CD4-positive, alpha-beta T cell treated with Interleukin-6 at 100 ng/mL for 8 hours (primary cell): Measurements from ENCODE around the gene PRSS27.
A peak's percentile ranks its signal among the peaks of the same experiment; 100 is the strongest.
"Not testable (repeated sequence)": the region's sequence is repeated elsewhere in the genome, so short reads cannot be mapped to it uniquely, and the experiment has no call there.

Experiments used
- DNase-seq: peaks from one replicate; pipeline ENCODE4 v3.0.0-alpha.2; 2020; ENCODE audit warnings: mixed read lengths, low spot score

PRSS27 gene

DNA sequence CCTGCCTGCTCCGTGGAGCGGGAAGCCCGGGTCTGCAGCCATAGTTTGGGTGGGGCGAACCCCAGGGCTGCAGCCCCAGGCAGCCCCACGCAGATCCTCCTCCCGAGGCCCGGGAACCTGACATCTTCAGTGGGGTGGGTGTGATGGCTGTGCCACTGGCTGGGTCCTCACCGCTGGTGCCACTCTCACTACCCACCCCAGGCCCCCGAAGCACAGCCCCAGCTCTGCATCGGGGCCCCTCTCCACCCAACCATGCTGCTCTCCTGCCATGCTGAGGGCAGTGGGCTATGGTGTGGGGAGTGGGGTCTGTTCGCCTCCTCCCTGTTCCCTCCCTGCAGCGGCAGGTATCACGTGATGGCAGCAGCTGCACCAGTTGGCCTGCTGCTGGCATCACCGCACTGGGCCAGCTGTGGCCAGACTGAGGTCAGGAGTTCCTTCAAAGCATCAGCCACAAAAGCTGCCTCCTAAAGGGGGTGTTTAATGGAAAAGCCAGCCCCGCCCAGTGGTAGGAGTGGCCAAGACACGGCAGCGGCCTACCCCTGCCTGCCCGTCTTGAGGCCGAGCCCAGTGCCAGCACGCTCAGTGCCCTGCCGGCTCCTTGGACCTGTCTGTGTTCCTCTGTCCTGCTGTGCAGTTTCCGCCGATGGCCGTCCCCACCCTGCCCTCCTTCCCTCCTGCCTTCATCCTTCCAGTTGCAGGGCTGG lies 26.9 kb downstream of the PRSS27 start:
- DNase-seq, result no peak

DNA sequence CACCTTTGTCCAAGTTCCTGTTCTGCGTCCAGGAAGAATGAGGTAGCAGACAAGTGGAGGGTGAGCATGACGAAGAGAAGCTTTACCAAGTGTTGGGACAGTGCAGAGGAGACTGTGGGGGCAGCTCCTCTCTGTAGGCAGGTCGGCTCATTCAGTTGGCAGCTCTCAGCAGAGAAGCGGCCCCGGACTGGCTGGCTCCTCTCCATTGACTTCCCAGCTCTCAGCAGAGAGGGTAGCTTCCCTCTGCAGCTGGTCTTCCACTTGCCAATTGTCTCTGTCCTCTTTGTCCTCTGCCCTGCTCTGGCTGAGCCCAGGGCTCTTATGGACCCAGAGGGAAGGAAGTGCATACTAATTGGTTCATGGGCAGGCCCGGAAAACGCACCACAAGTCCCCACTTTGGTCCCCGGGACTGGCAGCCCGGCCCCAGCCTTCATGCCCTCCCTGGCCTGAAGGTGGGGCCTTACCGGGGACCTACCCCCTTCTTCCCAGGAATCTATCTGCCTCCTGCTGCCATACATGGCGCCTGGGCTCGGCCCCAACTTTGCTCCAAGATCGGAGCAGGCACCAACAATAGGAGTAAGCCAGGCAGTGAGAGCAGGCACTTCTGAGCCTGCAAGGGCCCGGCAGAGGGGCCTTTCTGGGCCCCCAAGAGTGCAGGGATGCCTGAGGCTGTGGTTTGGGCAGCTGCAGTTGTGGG lies 27.6 kb downstream of the PRSS27 start:
- DNase-seq, result no peak

DNA sequence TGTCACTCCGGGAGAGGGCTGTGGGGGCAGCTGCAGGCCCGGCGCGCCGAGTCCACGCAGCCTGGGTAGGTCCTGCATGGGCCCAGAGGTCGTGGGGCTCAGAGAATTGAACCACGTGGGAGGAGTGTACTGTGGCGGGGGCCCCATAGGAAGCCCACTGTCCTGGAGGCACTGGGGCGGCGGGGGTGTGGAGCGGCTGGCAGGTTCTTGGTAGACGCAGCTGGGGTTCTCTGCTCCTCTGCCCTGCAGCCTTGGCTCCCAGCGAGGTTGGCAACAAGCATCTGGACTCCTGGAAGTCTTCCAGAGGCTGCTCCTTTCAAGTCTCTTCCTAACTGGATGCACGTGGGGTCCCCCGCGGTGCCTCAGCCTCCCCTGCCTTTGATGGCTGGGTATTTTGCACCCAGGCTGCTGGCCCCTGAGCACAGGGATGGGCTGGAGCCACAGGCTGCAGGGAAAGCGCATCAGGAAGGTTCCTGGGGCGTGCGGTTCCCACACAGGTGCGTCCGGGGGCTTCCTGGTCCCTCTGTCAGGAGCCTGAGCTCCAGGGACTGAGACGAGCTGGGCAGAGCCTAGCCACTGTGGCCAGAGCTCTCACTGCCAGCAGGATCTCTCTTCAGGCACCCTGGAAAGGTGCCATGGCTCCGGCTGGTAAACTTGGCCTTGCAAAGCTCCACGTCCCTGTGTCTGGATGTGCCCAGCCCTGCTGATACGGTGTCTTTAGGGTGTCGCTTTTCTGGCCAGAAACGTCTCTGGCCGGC lies 28.4 kb downstream of the PRSS27 start:
- no peak for DNase-seq

DNA sequence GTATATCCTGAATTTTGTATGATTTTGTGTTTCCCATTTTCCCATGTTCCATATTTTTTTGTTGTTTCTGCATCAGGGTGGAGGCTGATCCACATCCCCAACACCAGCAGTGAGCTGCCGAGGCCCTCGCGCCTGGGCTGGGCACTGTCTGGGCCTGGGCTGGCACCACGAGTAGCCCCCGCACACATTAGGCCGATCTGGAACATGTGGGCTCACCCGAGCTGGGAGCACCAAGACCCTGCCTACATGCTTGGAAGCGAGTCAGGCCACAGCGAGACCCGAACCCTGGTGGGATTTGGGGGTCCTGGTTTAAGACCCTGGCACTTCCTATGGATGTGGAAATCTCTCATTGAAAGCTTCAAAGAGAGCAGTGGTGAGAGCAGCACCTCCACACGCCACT lies 29.2 kb downstream of the PRSS27 start:
- no peak for DNase-seq

DNA sequence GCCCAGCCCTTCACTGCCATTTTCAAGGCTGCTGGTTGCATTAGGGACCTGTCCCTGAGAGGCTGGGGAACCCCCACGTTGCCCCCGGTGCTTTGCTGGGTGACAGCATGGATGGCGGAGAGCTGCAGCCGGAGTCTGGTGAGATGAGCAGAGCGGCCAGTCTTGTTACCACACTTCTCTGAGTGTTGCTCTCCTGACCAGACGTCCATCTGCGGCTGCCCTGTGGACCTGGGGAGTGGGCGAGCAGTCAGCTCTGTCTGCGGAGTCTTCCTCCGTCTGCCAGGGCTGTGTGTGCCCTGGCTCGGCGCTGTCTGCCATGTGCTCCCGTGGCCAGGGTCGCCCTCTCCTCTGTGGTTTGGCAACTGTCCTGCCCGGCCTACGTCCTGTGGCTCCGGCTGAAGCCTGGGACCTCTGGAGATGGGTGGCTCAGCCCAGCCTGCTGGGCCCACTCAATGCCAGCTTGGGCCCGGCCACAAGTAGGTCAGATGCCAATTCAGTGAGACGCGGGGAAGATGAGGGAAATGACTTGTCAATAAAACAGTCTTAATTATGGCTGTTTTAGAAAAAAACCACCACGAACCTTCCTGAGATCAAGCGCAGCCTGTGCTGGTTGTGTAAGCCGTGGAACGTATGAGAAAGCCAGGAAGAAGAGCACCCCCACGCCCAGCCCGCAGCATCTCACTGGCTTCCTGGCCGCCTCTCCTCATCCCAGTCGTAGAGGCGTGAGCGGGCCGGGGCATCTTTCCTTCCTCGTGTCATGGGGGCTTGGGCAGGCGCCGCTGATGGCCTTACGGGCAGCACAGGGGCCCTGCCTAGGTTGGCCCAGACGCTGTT lies 29.8 kb downstream of the PRSS27 start:
- no peak for DNase-seq

DNA sequence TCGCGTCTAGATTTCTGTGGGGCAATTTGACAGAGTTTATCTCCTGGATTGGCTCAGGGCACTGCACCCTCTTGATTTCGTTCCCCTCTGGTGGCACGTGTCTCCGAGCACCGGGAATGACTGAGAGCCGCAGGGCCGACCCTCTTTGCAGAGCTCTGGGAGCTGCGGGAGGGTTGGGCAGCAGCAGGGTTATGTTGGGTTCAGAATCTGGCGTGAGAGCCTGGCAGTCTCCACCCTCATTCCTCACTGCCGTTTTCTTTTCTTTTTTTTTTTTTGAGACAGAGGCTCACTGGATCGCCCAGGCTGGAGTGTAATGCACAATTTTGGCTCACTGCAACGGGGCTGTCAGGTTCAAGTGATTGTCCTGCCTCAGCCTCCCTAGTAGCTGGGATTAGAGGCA lies 30.6 kb downstream of the PRSS27 start:
- not testable (repeated sequence) for DNase-seq

DNA sequence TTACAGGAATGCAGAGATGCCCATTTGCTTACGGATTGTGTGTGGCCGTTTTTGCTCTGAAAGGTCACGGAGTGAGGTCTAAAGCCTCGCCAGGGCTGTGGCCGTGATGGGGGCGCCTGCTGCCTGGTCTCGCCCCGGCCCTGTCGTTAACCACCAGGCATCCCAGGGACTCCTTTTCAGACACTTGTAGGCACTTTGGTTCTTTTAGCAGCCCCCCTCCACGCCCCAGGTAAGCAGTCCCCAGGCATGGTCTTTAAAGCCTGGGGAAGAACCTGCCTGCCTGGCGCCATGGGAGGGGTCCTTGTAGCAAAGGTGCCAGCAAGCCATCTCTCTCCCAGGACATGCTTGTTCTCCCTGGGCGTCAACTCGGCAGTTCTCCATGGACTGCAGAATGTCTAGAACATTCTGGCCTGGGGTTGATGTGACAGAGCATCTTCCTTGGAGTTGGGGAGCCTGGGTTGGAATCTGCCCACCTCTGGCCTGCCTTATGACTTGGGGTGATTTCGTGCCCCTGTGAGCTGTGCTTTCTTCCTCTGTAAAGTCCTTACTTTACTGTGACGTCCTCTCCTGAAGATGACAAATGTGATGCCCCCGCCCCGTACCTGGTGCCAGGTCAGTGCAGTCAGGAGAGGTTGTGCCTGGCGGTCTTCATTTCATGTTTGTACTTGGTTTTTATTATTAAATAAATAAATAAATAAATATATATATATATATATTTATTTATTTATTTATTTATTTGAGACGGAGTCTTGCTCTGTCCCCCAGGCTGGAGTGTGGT lies 32.3 kb downstream of the PRSS27 start:
- DNase-seq, result no peak

DNA sequence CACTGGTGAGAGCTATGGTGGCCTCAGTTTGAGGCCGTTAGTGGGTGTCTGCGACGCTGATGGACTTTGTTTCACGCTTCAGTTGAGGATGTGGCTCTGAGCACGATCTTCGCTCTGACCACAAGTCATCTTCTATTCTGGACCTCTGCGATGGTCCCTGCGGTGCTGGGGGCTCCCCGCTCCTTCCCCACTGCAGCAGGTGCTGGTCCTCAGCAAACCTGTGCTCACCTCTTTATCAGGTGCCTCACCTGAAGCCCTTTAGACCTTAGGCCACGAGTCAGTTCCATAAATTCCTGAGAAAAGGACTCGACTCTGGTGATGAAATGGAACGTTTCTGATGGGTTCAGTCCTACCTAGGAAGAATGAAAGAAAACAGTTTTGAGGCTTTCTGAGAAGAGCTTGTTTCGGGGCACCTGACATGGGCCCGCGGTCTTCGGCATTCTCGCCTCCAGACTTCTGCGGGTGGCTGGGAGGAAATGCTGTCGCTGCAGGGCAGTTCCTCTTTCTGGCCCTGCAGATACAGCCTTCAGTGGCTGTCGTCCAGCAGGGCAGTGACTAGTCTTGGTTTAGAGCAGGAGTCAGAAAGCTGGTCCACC lies 33.0 kb downstream of the PRSS27 start:
- no peak for DNase-seq

DNA sequence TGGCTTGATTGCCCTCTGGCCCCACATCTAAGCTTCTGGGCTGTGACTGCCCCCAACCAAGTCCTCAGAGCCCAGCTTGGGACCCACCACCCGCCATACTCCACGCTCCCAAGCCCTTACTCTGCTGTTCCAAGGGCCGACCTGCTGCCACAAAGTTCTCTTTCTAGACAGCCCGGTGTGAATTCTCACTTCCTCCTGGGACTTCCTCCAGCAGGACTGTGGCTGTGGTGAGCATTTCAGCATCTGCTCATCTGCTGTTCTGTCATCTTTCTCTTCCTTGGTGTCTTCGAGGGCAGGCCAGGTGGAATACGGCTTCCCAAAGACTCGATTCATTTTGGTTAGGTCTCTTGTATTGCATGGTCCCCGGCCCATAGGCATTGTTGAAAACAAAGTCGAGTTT lies 33.9 kb downstream of the PRSS27 start:
- not testable (repeated sequence) for DNase-seq

DNA sequence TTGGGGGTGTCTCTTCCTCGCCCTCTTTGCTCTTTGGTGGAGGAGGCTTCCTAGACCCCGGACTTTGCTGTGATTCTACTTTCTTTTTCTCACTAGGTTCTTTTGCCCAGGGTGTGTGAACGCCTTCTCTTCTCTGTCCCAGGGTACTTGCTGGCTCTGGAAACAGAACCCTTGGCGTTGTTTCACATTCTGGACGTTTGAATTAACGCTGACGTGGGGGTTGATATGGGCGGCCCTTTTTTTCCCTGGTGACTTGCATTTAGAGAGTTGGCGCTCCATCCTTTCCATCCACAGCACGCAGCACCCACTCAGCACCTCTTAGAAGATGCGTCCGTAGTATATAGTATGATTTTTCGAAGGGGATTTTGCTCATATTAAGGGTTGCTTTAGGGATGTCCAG lies 37.0 kb downstream of the PRSS27 start:
- not testable (repeated sequence) for DNase-seq

DNA sequence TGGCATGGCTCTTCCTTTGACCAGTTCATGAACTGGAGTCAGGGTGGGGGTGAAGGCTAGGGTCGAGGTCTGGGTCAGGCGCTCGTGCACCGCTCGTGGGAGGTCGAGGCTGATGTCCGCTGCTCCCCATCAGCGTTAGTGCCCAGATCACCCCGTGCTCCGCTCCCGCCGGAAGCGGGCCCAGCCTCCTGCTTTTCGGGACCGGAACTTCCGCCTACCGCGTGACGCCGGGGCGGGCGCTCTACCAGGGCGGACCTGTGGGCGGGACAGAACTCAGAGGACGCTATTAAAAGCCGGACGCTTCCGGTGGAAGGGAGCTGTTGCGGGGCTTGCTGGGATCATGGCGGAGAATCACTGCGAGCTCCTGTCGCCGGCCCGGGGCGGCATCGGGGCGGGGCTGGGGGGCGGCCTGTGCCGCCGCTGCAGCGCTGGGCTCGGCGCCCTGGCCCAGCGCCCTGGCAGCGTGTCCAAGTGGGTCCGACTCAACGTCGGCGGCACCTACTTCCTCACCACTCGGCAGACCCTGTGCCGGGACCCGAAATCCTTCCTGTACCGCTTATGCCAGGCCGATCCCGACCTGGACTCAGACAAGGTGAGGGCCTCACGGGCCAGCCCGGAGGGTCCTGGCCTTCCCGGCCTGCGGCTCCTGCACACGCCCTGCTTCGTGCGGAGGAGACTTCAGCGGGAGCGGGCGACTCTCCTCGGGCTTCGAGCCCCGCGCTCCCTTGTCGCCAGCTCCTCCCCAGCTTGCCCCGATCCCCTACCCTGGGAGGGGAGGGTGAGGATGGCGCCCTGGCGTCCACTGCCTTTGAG lies 37.6 kb downstream of the PRSS27 start, which contains the start of gene KCTD5:
KCTD5 (plus strand) TSS at position 315 of the 813 bp plus-strand sequence; CDS start at position 341, 26 bp downstream.
- DNase-seq, result peak; percentile 93

DNA sequence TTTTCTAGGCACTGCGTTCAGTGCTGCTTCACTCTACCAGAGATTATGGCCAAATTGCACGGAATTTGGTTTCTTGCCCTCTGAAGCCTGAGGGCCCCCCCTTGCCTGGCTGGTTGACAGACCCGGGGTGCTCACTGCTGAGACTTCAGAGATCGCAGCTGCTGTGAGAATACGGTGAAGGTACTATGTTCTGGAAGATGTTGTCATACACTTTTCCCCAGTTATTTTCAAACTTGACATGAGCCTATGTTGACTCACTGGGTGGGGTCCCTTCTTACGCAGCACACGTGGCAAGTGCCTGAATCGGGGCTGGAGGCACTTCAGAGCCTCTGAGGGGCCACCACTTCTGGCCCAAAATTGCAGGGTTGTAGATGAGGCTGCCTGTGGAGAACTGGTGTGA lies 39.7 kb downstream of the PRSS27 start:
- DNase-seq, result not testable (repeated sequence)

DNA sequence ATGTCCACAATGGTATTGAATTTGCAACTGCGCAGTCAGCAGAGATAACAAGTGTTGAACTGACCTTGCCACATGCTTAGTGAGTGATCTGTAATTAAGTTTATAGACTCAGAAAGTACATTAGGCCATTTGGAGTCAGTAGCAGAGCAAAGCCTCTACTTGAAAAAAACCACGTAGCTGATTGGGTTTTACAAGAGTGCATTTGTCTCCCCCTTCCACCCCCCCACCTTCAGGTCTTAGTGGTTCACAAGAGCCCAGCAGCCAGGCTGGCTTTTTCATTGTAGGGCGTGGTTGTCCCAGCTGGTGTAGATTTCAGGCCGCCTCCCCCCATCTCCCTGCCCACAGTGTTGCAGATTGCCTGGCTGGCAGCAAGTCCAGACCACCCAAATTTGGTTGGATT lies 40.1 kb downstream of the PRSS27 start:
- DNase-seq, result not testable (repeated sequence)

DNA sequence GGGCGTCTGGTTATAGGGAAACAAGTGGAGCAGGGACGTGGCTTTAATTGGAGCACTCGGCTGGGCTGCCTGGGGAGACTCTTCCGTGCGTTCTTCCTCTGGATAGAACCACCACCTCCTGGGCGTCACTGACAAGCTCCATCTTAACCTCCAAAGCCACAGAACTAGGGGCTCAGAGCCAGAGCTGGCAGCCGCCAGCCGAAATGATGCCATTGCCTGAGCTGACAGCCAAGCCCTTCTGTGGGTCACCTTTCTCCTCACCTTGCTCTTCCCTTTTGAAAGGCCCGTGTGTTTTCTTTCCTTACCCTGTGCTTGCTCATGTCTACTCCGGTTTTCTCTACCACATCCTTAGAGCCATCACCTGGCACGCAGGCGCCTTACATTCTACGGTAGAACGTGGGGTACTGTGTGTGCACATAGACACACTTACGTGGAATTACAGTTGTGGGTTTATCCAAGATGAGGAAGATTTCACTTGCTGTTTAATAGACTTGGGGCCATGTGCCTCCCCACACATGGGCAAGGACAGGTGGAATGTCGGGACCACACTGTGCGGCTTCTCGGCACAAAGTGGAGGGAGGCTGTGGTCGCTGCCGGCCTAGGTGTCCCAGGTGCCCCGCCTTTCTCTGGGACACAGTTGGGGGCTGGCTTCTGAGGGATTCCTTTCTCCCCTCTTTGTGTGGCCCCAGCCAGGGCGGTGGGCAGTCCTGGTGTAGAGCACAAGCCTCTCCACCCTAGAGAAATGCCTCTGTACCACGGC lies 41.6 kb downstream of the PRSS27 start:
- DNase-seq, result not testable (repeated sequence)

DNA sequence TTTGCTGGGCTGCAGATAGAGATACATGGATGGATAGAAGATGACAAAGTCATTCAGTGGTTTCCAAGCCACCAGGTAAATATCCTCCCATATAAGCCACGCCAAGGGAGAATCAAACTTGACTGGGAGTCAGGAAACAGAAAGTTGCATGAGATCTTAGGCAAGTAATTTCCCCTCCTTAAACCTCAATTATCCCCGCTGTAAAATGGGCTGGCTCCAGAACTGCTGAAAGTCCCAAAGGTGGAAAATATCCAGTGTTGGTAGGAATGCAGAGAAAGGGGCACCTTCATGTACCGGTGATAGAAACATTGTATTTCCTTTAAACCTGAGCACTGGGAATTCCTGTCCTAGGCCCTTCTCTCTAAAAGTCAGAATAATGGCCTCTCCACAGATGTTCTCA lies 43.1 kb downstream of the PRSS27 start:
- not testable (repeated sequence) for DNase-seq

DNA sequence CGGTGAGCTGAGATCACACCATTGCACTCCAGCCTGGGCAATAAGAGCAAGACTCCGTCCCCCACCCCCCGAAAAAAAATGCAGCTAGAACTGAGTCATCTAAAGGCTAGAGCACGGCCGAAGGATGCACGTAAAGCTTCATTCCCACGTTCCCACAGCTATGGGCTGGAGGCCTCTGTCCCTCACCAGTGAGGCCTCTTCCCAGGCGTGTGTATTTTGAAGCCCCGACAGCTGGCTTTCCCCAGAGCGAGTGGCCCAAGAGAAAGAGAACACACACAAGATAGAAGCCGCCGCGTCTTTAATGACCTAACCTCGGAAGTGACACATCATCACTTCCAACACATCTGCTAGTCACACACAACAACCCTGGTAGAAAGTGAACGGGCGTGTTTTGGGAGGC lies 44.3 kb downstream of the PRSS27 start:
- no peak for DNase-seq

DNA sequence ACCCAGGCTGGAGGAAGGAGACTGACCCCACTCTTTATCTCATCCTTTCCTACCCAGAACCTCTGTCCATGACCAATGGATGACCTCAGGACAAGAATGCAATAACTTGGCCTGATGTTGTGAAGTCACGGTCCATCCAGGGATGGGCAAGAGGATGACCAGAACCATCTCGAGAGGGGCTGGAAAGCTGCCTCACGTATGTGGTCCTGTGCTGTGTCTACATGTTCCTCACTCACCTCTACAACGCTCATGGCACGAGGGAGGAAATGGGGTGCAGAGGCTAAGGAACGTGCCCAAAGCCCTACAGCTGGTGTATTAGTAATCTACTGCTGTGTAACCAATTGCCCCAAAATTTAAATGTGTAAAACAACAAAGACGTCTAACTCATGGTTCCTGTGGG lies 45.0 kb downstream of the PRSS27 start:
- no peak for DNase-seq

DNA sequence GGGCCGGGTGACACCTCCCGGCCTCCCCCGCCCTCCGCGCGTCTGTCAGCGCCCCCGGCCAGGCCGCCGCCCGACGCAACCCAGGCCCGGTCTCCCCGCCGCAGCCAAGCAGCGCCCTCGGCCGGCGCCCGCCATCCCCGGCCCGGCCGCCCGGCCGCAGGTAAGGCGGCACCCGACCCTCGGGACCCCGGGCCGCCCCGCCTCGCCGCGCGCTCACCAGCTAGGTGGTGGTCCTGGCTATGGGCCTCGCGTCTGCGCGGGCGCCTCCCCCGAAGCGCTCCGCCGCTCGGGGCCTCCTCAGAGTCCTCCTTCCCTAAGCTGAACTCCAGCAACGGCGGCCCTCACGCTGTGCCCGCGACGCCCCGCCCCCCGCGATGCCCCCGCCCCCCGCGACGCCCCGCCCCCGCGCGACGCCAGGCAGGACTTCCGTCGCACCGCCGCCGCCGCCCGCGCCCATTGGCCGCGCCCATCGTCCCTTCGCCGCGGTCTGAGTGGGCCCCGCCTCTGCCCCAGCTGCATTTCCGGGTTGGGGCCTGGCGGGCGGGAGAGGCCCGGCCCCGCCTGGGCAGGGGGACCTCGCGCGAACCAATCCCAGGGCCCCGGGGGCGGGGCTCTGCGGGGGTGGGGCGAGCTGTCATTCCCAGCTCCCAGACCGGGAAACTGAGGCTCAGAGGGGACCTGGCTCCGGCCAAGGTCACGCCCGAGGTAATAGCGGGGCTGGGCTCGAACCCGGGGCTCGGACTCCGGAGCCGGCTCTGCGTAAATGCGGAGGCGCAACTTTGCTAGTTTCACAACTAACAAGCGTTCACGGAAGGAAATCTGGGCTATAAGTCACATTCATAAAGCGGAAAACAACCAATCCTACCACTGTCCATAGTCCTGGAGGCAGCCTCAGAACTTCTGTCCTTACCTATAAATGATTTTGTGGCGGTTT lies 46.7 kb downstream of the PRSS27 start:
- peak; percentile 97 for DNase-seq
